Endothelial cell of umbilical vein (primary cell): ENCODE measurements around the gene PM20D1. TPM values are rescaled to one million over a fixed set of nuclear protein-coding genes. Genes with fewer than 3 reads are reported as not detected.

Experiments
- BruUV-seq: library from RNA; stranded (reverse); fragments of 400-500 nt; replicated peaks from 2 replicates; lab custom pipeline; 2021; lab: Mats Ljungman, UMichigan
- CTCF ChIA-PET: fragments of 300-600, 350-600 bp; sonication (Branson Sonifier 250); formaldehyde crosslinking; loops from one replicate; lab custom pipeline; 2021; ENCODE audit warnings: antibody characterized with exemption, inconsistent platforms; lab: Charles Lee
- POLR2A ChIA-PET: fragments of 300-600, 350-600 bp; sonication (Branson Sonifier 250); formaldehyde crosslinking; loops from one replicate; lab custom pipeline; 2021; ENCODE audit warnings: antibody characterized with exemption, inconsistent platforms; lab: Charles Lee
- DNase-seq: peaks from one replicate; pipeline ENCODE4 v3.0.0-alpha.2; 2011; ENCODE audit warnings: low read depth, low spot score
- FAIRE-seq: peaks from 2 replicates; lab custom pipeline; 2011; peaks lifted over from hg19 to GRCh38; lab: Jason Lieb, UNC
- H2AFZ ChIP-seq: 2 replicates; pipeline ENCODE4 v1.6.0; 2012; ENCODE audit warnings: low read depth, low read length, control low read depth, inconsistent platforms
- H3K27ac ChIP-seq: 2 replicates; pipeline ENCODE4 v1.5.1; 2011; ENCODE audit warnings: low read depth, mild to moderate bottlenecking, control low read depth, low read length, moderate library complexity; ENCODE audit not compliant: insufficient read depth
- H3K27me3 ChIP-seq, 2 experiments: 2 replicates each; pipeline versions ENCODE4 v1.6.0 to v1.6.1; 2011; ENCODE audit warnings: low read length in 2 of 2, mixed read lengths in 1 of 2; ENCODE audit not compliant: control insufficient read depth in 2 of 2, insufficient read depth in 2 of 2
- H3K36me3 ChIP-seq, 2 experiments: 2 replicates in 1 of 2; 3 replicates in 1 of 2; pipeline ENCODE4 v1.5.1; 2011; ENCODE audit warnings: low read length in 2 of 2, mild to moderate bottlenecking in 1 of 2, moderate library complexity in 1 of 2; ENCODE audit not compliant: control insufficient read depth in 2 of 2, insufficient read depth in 2 of 2; ENCODE audit errors: extremely low read depth in 1 of 2
- H3K4me1 ChIP-seq: 3 replicates; pipeline ENCODE4 v1.5.1; 2011; ENCODE audit warnings: mild to moderate bottlenecking, low read length; ENCODE audit not compliant: control insufficient read depth, insufficient read depth; ENCODE audit errors: extremely low read depth
- H3K4me2 ChIP-seq: 2 replicates; pipeline ENCODE4 v1.6.1; 2011; ENCODE audit warnings: low read length, control low read depth, mixed read lengths; ENCODE audit not compliant: insufficient read depth
- H3K4me3 ChIP-seq, 3 experiments: fragments of 200-600 bp in 1 of 3; sonication (generic), shearing (Covaris generic) in 1 of 3; replicated peaks in 1 of 3; 2 replicates each; pipeline ENCODE4 v1.5.1; 2011 to 2016; ENCODE audit warnings: control low read depth in 3 of 3, low read length in 3 of 3, mild to moderate bottlenecking in 2 of 3, inconsistent platforms in 1 of 3, low read depth in 1 of 3, moderate library complexity in 1 of 3; ENCODE audit not compliant: insufficient read depth in 1 of 3
- H3K79me2 ChIP-seq: 2 replicates; pipeline ENCODE4 v1.6.0; 2012; ENCODE audit warnings: low read length, inconsistent platforms; ENCODE audit not compliant: control insufficient read depth, insufficient read depth
- H3K9ac ChIP-seq: replicated peaks from 2 replicates; pipeline ENCODE3; 2011; ENCODE audit warnings: low read length, control low read depth; ENCODE audit not compliant: insufficient read depth; ENCODE audit errors: extremely low read depth
- H3K9me1 ChIP-seq: replicated peaks from 3 replicates; pipeline ENCODE4 v1.6.0; 2011; ENCODE audit warnings: mild to moderate bottlenecking, low read length; ENCODE audit not compliant: control insufficient read depth, insufficient read depth; ENCODE audit errors: extremely low read depth
- H3K9me3 ChIP-seq: replicated peaks from 2 replicates; pipeline ENCODE4 v1.5.1; 2012; ENCODE audit warnings: low read length, inconsistent platforms; ENCODE audit not compliant: control insufficient read depth, insufficient read depth
- H4K20me1 ChIP-seq: replicated peaks from 2 replicates; pipeline ENCODE3; 2011; ENCODE audit warnings: mild to moderate bottlenecking, low read length; ENCODE audit not compliant: control insufficient read depth, insufficient read depth; ENCODE audit errors: extremely low read depth
- EZH2 ChIP-seq: IDR thresholded peaks from 2 replicates; pipeline ENCODE4 v1.6.1; 2012; ENCODE audit warnings: borderline replicate concordance, low read depth, mild to moderate bottlenecking, moderate library complexity, low read length, inconsistent platforms; ENCODE audit not compliant: severe bottlenecking
- FOS ChIP-seq: IDR thresholded peaks from 2 replicates; pipeline ENCODE4 v1.6.1; 2011; ENCODE audit warnings: mild to moderate bottlenecking, low read length, moderate library complexity, borderline replicate concordance; ENCODE audit not compliant: insufficient read depth
- GATA2 ChIP-seq: IDR thresholded peaks from 2 replicates; pipeline ENCODE4 v1.7.0; 2011; ENCODE audit warnings: low read depth, mild to moderate bottlenecking, moderate library complexity, mixed read lengths, low read length; ENCODE audit not compliant: insufficient read length, insufficient read depth
- JUN ChIP-seq: IDR thresholded peaks from 2 replicates; pipeline ENCODE4 v1.6.1; 2011; ENCODE audit warnings: borderline replicate concordance, low read depth; ENCODE audit not compliant: insufficient read length, insufficient read depth
- MYC ChIP-seq: IDR thresholded peaks from one replicate; pipeline ENCODE4 v1.6.1; 2011; ENCODE audit warnings: mild to moderate bottlenecking, low read depth, low read length
- POLR2A ChIP-seq: IDR thresholded peaks from 2 replicates; pipeline ENCODE4 v1.6.1; 2012; ENCODE audit warnings: low read depth, mild to moderate bottlenecking, control low read depth, low read length
- POLR2AphosphoS5 ChIP-seq: IDR thresholded peaks from 2 replicates; pipeline ENCODE4 v1.6.1; 2012; ENCODE audit warnings: low read depth, mild to moderate bottlenecking, control low read depth, low read length, moderate library complexity; ENCODE audit not compliant: insufficient read depth
- dilution Hi-C: fragments of 300-500 bp; cut with MboI; formaldehyde crosslinking; loops from one replicate; pipeline ENCODE4 v1.15.0; 2019; ENCODE audit warnings: low sequenced_read_pairs; ENCODE audit not compliant: extremely low pct_ligation_motif_present
- intact Hi-C: fragments of 100-400 bp; cut with micrococcal nuclease; formaldehyde crosslinking; loops from one replicate; pipeline ENCODE4 v1.10.0; 2022
- polyA plus RNA-seq, 4 experiments: library from polyadenylated mRNA; depleted of rRNA in 3 of 4; stranded (reverse) in 3 of 4; unstranded in 1 of 4; fragments of >200 nt; gene quantifications; 2 replicates each; pipeline versions ENCODE4 v1.2.1 to v1.2.3, GENCODE V29; 2011 to 2012; ENCODE audit warnings: missing spikeins in 1 of 4
- total RNA-seq: library from RNA; stranded (reverse); gene quantifications from 2 replicates; pipeline ENCODE4 v1.2.3, GENCODE V29; 2021
- TF ChIP-seq, protein P1 (sequence below): IDR thresholded peaks from 2 replicates; pipeline ENCODE4 v1.6.1; 2011; ENCODE audit not compliant: insufficient read depth, insufficient read length
- TF ChIP-seq, protein P2 (sequence below), 2 donors: IDR thresholded peaks; 1 replicate in 1 of 2; 2 replicates in 1 of 2; pipeline ENCODE4 v1.5.1; 2011; ENCODE audit warnings: low read length in 2 of 2, mild to moderate bottlenecking in 2 of 2, moderate library complexity in 2 of 2, control low read depth in 1 of 2, inconsistent platforms in 1 of 2, low read depth in 1 of 2; ENCODE audit not compliant: insufficient read depth in 1 of 2; ENCODE audit errors: extremely low read depth in 1 of 2

Gene PM20D1
- total and polyA plus RNA-seq, 2 donors (not counting 3 experiments of a cell fraction or from before 2014, with no cell fraction given) = 0.11 TPM; not detected in 1

DNA sequence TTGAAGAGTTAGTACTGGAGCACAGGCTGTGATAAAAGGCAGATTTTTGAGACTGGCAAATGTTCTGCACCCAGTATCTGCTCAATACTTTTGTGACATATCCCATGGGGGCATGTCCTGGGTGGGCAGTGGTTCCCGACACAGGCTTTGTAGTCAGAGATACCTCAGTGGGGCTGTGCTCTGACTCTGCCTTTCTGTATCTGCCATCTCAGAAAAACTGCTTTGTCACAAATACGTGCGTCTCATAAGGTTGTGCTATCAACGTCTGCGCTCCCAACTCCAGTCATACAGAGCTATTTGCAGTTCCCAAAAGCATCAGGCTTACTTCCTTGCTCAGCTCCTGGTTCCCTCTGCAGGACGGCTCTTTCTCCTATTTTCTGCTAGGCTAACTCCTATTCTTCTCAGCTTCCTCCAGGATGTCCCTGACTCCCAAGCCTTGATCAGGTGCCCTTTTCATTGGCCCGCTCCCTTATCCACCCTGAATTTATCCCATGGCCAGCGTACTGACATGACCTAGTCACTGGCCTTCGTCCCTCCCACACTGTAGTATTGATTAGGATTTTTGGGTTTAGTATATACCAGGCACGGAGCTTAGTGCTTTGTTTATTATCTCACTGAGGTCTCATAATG is 62.5 kb downstream of the PM20D1 start:
- Histone ChIP-seq H3K4me1 (no peaks in the 10 kb centered on the region), H2AFZ (no peak overlapping the region), H3K36me3 (no peaks in the 10 kb centered on the region), H3K27me3 (no peaks in the 10 kb centered on the region), H3K9me1 (no peaks in the 10 kb centered on the region), H3K27ac (no peak overlapping the region), H3K9me3 (no peaks in the 10 kb centered on the region), H3K9ac (no peak overlapping the region), H3K4me2 (no peak overlapping the region), H4K20me1 (no peaks in the 10 kb centered on the region), H3K79me2 (no peaks in the 10 kb centered on the region), H3K4me3 (no peak overlapping the region)
- FAIRE-seq = no peak
- ChIA-PET POLR2A (no interaction called here), CTCF (interaction anchor here (0.7 to 12.5 kb wide), 6 partner anchors 14 to 190 kb away, joined by 3 to 403 read pairs (median 5); no protein-coding TSS in a partner anchor)
- BruUV-seq = no TSS peak
- no peak for TF ChIP-seq GATA2
- TF ChIP-seq POLR2AphosphoS5 = no peak
- TF ChIP-seq, protein P1, sequence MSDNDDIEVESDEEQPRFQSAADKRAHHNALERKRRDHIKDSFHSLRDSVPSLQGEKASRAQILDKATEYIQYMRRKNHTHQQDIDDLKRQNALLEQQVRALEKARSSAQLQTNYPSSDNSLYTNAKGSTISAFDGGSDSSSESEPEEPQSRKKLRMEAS = no peak
- TF ChIP-seq FOS = no peak
- no peak for TF ChIP-seq POLR2A
- TF ChIP-seq, protein P2, sequence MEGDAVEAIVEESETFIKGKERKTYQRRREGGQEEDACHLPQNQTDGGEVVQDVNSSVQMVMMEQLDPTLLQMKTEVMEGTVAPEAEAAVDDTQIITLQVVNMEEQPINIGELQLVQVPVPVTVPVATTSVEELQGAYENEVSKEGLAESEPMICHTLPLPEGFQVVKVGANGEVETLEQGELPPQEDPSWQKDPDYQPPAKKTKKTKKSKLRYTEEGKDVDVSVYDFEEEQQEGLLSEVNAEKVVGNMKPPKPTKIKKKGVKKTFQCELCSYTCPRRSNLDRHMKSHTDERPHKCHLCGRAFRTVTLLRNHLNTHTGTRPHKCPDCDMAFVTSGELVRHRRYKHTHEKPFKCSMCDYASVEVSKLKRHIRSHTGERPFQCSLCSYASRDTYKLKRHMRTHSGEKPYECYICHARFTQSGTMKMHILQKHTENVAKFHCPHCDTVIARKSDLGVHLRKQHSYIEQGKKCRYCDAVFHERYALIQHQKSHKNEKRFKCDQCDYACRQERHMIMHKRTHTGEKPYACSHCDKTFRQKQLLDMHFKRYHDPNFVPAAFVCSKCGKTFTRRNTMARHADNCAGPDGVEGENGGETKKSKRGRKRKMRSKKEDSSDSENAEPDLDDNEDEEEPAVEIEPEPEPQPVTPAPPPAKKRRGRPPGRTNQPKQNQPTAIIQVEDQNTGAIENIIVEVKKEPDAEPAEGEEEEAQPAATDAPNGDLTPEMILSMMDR (IDR thresholded peaks at IDR 0.05; ENCODE audit: extremely low read depth in 1 of 2, insufficient read depth in 1 of 2, low read depth in 1 of 2, low read length in 2 of 2) = no peak
- TF ChIP-seq MYC = no peak
- no peak for TF ChIP-seq EZH2
- TF ChIP-seq JUN = no peak
- dilution Hi-C loops (no loop called here), intact Hi-C loops (no loop called here)
- DNase-seq = no peak
